Measurements from ENCODE around the gene GPC5. TPM values are rescaled to one million over a fixed set of nuclear protein-coding genes. Genes with fewer than 3 reads are reported as not detected.

The GPC5 gene
- total and polyA plus RNA-seq, 2 donors (not counting 3 experiments of a cell fraction or from before 2014, with no cell fraction given): 0.59 to 0.97 TPM

GRCh38 chr13:91644806-91645205 is 246.4 kb downstream of the GPC5 start:
- Histone ChIP-seq H4K20me1 (replicated peaks; ENCODE audit: control insufficient read depth, extremely low read depth, insufficient read depth, low read length) (no peaks in the 10 kb centered on the region), H3K27me3 (ENCODE audit: control insufficient read depth in 2 of 2, insufficient read depth in 2 of 2, low read length in 2 of 2) (no peaks in the 10 kb centered on the region), H3K4me3 (replicated peaks in 1 of 3; ENCODE audit: insufficient read depth in 1 of 3, low read depth in 1 of 3, low read length in 3 of 3) (no peak overlapping the region), H3K4me1 (ENCODE audit: control insufficient read depth, extremely low read depth, insufficient read depth, low read length) (no peaks in the 10 kb centered on the region), H3K9ac (replicated peaks; ENCODE audit: extremely low read depth, insufficient read depth, low read length) (no peak overlapping the region), H3K9me1 (replicated peaks; ENCODE audit: control insufficient read depth, extremely low read depth, insufficient read depth, low read length) (no peaks in the 10 kb centered on the region), H3K79me2 (ENCODE audit: control insufficient read depth, insufficient read depth, low read length) (no peaks in the 10 kb centered on the region), H3K9me3 (replicated peaks; ENCODE audit: control insufficient read depth, insufficient read depth, low read length) (peaks cover 2% of the 10 kb centered on the region), H2AFZ (ENCODE audit: low read depth, low read length) (no peak overlapping the region), H3K4me2 (ENCODE audit: insufficient read depth, low read length) (no peak overlapping the region), H3K27ac (ENCODE audit: insufficient read depth, low read depth, low read length) (no peak overlapping the region), H3K36me3 (ENCODE audit: control insufficient read depth in 2 of 2, extremely low read depth in 1 of 2, insufficient read depth in 2 of 2, low read length in 2 of 2) (no peaks in the 10 kb centered on the region)
- FAIRE-seq (no peak), DNase-seq (ENCODE audit: low read depth, low spot score) (no peak)
- ChIA-PET CTCF (no interaction called here), POLR2A (no interaction called here)
- no TSS peak for BruUV-seq (replicated peaks)
- dilution Hi-C loops (cut with MboI; ENCODE audit: extremely low pct_ligation_motif_present, low sequenced_read_pairs): no loop called here
- intact Hi-C loops (cut with micrococcal nuclease): no loop called here
- TF ChIP-seq GATA2 (IDR thresholded peaks at IDR 0.05; ENCODE audit: insufficient read depth, insufficient read length, low read depth, low read length) (no peak), FOS (IDR thresholded peaks at IDR 0.05; ENCODE audit: borderline replicate concordance, insufficient read depth, low read length) (no peak), EZH2 (IDR thresholded peaks at IDR 0.05; ENCODE audit: borderline replicate concordance, low read depth, low read length, severe bottlenecking) (no peak), MYC (IDR thresholded peaks at IDR 0.05; ENCODE audit: low read depth, low read length) (no peak), JUN (IDR thresholded peaks at IDR 0.05; ENCODE audit: borderline replicate concordance, insufficient read depth, insufficient read length, low read depth) (no peak), POLR2A (IDR thresholded peaks at IDR 0.05; ENCODE audit: low read depth, low read length) (no peak), POLR2AphosphoS5 (IDR thresholded peaks at IDR 0.05; ENCODE audit: insufficient read depth, low read depth, low read length) (no peak), CTCF (IDR thresholded peaks at IDR 0.05; ENCODE audit: extremely low read depth in 1 of 2, insufficient read depth in 1 of 2, low read depth in 1 of 2, low read length in 2 of 2) (no peak), MAX (IDR thresholded peaks at IDR 0.05; ENCODE audit: insufficient read depth, insufficient read length) (no peak)

Data from endothelial cell of umbilical vein (primary cell).